Measurements from ENCODE around the gene METTL23.
"Not testable (repeated sequence)": the region's sequence is repeated elsewhere in the genome, so short reads cannot be mapped to it uniquely, and the experiment has no call there.

METTL23 gene

DNA sequence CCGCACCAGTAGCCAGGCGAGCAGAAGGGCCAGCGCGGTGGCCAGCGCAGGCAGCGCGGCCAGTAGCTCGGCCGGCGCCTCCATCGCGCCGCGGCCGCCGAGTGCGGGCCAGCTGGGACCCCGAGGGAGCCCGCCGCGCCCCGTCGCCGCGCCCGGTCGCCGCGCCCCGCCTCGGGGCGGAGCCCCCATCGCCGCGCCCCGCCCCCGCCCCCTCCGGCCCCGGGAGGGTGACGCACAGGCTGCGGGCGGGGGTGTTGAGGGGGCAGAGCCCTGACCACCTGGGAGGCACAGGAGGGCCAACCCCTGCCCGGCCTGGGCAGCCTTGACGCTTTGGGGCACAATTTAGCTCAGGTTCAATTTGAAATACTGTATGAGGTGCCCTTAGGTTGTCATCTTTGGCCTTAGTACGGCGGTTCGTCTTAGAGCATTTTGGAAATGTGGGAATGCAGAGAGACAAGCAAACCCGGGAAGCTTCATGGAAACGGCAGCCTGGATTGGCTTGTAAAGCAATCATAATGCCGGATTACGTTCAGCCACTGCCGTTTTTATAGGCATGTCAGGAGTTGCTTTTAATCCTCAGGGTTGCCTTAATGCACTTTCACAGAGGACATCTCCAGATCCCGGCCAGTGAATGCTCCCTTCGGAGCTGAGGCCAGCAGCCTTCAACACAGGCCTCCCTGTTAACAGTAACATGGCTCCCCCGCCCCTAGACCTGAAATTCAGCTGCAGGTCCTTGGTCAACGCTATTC is 15.6 kb upstream of the METTL23 start, which contains the start of gene MXRA7:
TSS of gene MXRA7 (minus strand) at position 103 of the 749 bp plus-strand sequence. CDS start at position 84, 19 bp downstream.
- no peak for TF ChIP-seq ZFX (IDR thresholded peaks at IDR 0.05; ENCODE audit: borderline replicate concordance)
- TF ChIP-seq, protein P1, sequence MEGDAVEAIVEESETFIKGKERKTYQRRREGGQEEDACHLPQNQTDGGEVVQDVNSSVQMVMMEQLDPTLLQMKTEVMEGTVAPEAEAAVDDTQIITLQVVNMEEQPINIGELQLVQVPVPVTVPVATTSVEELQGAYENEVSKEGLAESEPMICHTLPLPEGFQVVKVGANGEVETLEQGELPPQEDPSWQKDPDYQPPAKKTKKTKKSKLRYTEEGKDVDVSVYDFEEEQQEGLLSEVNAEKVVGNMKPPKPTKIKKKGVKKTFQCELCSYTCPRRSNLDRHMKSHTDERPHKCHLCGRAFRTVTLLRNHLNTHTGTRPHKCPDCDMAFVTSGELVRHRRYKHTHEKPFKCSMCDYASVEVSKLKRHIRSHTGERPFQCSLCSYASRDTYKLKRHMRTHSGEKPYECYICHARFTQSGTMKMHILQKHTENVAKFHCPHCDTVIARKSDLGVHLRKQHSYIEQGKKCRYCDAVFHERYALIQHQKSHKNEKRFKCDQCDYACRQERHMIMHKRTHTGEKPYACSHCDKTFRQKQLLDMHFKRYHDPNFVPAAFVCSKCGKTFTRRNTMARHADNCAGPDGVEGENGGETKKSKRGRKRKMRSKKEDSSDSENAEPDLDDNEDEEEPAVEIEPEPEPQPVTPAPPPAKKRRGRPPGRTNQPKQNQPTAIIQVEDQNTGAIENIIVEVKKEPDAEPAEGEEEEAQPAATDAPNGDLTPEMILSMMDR (IDR thresholded peaks at IDR 0.05): no peak

DNA sequence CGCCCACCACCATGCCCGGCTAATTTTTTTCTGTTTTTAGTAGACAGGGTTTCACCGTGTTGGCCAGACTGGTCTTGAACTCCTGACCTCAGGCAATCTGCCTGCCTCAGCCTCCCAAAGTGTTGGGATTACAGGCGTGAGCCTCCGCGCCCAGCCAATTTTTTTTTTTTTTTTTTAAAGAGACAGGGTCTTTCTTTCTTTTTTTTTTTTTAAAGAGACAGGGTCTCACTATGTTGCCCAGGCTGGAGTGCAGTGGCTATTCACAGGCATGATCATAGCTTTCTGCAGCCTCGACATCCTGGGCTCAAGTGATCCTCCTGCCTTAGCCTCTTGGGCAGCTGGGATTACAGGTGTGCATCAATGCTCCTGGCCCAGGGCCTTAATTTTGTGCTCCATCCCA is 14.3 kb upstream of the METTL23 start:
- H3K27ac ChIP-seq: not testable (repeated sequence)

More for the DNA sequence above, 15.6 kb upstream of the METTL23 start, which contains the start of gene MXRA7:
- H3K27ac ChIP-seq: peak within 1 kb of the TSS; percentile 43

DNA sequence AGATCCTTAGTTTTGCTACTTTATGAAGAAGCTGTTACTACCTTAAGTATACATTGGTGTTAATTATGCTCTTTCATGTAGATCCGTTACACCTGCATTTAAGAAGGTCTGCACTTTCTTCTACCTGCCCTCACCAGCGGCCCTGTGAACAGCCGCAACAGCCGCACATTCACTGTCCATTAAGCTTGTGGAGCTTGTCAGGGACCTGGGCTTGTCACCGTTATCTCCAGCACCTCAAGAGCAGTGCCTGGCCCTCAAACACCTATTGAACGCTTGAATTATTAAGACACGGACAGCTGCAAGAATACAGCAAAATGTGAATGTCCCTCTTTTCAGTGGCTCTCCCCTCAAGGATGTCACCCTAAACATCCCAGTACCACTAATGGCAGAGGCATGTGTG is 12.9 kb upstream of the METTL23 start:
- TF ChIP-seq ZFX (IDR thresholded peaks at IDR 0.05; ENCODE audit: borderline replicate concordance): no peak
- TF ChIP-seq, protein P1 (IDR thresholded peaks at IDR 0.05): no peak
- H3K27ac ChIP-seq: no peak overlapping the region

DNA sequence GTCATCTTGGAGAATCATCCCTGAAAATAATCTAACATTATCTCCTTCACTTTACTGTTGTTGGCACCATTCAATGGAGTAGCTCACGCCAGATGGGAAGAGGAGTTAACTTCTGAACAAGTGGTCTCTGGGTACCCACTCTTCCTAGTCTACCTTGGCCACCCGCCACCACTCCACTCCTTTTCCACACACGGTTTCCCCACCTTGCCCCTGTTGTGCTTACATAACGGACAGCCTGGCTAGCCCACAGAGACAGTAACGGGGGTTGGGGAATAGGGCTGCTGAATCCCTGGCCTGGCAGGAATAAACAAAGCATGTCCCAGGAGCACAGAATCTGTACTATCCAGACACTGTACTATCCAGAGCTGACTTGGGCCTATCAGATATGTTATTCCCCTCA is 12.3 kb upstream of the METTL23 start:
- no peak for TF ChIP-seq ZFX (IDR thresholded peaks at IDR 0.05; ENCODE audit: borderline replicate concordance)
- TF ChIP-seq, protein P1 (IDR thresholded peaks at IDR 0.05): no peak
- no peak overlapping the region for H3K27ac ChIP-seq

DNA sequence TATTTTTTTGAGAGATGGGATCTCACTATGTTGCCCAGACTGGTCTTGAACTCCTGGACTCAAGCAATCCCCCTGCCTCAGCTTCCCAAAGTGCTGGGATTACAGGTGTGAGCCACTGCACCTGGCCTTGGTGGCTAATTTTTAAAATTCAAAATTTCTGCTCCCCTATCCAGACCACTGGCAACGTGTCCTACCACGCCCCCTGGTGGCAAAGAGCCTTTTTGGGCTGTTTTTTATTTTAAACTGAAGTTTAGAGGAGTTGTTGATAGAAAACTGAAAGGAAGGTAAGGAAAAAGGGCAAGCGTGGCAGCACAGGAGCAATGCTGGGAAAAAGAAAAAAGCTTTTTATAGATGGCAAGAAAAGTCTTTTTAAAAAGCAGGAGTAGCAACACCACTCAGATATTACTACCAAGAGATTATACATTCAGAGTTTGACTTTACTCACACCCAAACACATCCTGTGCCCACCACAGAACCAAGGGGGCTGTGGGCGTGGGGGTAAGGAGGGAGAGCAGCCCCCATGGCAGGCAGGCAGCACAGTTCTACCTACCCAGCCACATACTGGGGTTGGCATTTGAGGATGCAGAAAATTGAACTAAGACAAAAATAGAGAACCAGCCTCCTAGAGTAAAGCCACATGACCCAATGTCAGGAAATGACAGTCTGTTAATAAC is 11.7 kb upstream of the METTL23 start:
- H3K27ac ChIP-seq: no peak overlapping the region
- no peak for TF ChIP-seq ZFX (IDR thresholded peaks at IDR 0.05; ENCODE audit: borderline replicate concordance)
- TF ChIP-seq, protein P1 (IDR thresholded peaks at IDR 0.05): peak; percentile 94

DNA sequence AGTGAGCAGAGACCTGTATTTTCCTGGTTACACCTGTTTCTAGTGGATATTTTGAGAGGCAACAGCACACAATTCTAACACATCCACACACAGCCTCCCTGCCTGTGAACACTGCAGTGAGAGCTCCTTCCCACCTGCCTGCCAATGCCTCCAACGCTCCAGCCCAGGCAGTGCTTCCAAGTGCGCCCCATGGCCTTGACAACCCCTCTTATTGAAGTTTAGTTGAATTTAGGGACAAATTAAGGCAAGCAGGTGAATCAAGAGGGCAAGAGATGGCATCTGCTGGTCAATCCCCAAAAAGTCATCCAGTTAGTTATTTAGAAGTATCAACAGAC is 11.2 kb upstream of the METTL23 start:
- H3K27ac ChIP-seq: no peak overlapping the region
- TF ChIP-seq, protein P1 (IDR thresholded peaks at IDR 0.05): no peak
- TF ChIP-seq ZFX (IDR thresholded peaks at IDR 0.05; ENCODE audit: borderline replicate concordance): no peak

DNA sequence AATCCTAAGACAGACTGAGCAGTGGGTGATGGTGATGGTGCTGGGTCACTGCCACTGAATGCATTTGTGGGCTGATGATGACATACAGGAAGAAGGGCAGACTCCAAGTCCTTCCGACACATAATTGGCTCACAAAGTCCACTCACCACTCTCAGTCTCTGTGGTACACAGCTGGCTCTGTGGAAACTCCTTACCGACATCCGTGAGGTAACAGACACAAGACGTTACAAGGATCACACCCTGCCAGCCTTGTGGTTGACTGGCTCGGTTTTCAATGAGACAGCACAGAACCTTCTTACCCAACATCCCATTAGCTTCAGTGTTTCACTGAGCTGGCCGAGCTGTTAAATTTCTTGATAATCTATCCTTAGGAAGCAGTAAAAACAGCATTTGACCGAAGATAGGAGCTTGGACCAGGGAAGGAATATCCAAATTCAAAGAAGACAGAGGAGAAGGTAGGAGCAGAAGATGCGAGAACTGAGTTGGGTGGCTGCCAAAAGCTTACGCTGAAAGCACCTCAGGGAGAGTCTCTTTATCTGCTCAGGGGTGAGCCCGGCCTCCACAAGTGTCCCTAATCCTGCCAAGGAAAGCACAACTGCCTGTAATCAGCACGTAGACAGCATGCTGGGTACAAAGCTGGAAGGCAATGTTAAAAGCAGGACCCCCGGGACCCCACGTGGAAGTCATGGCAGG is 10.3 kb upstream of the METTL23 start:
- TF ChIP-seq, protein P1 (IDR thresholded peaks at IDR 0.05): no peak
- no peak for TF ChIP-seq ZFX (IDR thresholded peaks at IDR 0.05; ENCODE audit: borderline replicate concordance)
- H3K27ac ChIP-seq: no peak overlapping the region
